Measurements from ENCODE around the gene EXOC3L4.

EXOC3L4 gene

GRCh38 chr14:103095210-103095778 is 769 bp downstream of the EXOC3L4 start:
- no peak overlapping the region for H3K27ac ChIP-seq (ENCODE audit: low read depth, low read length)
- peaks cover 7% of the 10 kb centered on the region for H3K4me1 ChIP-seq (ENCODE audit: insufficient read depth, low read length)
- no peak overlapping the region for H3K9ac ChIP-seq (ENCODE audit: low read depth, low read length)
- H3K27me3 ChIP-seq (ENCODE audit: insufficient read depth, low read length): peaks cover 13% of the 10 kb centered on the region
- no peaks in the 10 kb centered on the region for H3K36me3 ChIP-seq (ENCODE audit: insufficient read depth, low read length)
- no peaks in the 10 kb centered on the region for H3K9me3 ChIP-seq (ENCODE audit: insufficient read depth, low read depth, low read length)
- WGBS: 83% methylated on average over 11 of the region's 11 CpGs
- no peak overlapping the region for H3K4me3 ChIP-seq (ENCODE audit: low read length)

GRCh38 chr14:103096387-103096786 is 1.9 kb downstream of the EXOC3L4 start:
- H3K4me3 ChIP-seq (ENCODE audit: low read length): no peak overlapping the region
- no peaks in the 10 kb centered on the region for H3K9me3 ChIP-seq (ENCODE audit: insufficient read depth, low read depth, low read length)
- no peak overlapping the region for H3K27ac ChIP-seq (ENCODE audit: low read depth, low read length)
- H3K9ac ChIP-seq (ENCODE audit: low read depth, low read length): no peak overlapping the region
- peaks cover 7% of the 10 kb centered on the region for H3K4me1 ChIP-seq (ENCODE audit: insufficient read depth, low read length)
- 0 out of 2 replicates have a peak, but pooled peaks cover 4% of the 10 kb centered on the region for H3K27me3 ChIP-seq (ENCODE audit: insufficient read depth, low read length)
- H3K36me3 ChIP-seq (ENCODE audit: insufficient read depth, low read length): no peaks in the 10 kb centered on the region
- 65% methylated on average over 4 of the region's 4 CpGs for WGBS

- no peak overlapping the region for H3K4me3 ChIP-seq (ENCODE audit: low read length)
- no peak overlapping the region for H3K27ac ChIP-seq (ENCODE audit: low read depth, low read length)
- H3K27me3 ChIP-seq (ENCODE audit: insufficient read depth, low read length): peaks cover 11% of the 10 kb centered on the region
- no peak overlapping the region for H3K9ac ChIP-seq (ENCODE audit: low read depth, low read length)
- 90% methylated on average over 26 of the region's 26 CpGs for whole genome bisulfite sequencing
- peaks cover 7% of the 10 kb centered on the region for H3K4me1 ChIP-seq (ENCODE audit: insufficient read depth, low read length)
- no peaks in the 10 kb centered on the region for H3K9me3 ChIP-seq (ENCODE audit: insufficient read depth, low read depth, low read length)
- no peaks in the 10 kb centered on the region for H3K36me3 ChIP-seq (ENCODE audit: insufficient read depth, low read length)
Observed at GRCh38 chr14:103097244-103097993, 2.9 kb downstream of the EXOC3L4 start.

DNA sequence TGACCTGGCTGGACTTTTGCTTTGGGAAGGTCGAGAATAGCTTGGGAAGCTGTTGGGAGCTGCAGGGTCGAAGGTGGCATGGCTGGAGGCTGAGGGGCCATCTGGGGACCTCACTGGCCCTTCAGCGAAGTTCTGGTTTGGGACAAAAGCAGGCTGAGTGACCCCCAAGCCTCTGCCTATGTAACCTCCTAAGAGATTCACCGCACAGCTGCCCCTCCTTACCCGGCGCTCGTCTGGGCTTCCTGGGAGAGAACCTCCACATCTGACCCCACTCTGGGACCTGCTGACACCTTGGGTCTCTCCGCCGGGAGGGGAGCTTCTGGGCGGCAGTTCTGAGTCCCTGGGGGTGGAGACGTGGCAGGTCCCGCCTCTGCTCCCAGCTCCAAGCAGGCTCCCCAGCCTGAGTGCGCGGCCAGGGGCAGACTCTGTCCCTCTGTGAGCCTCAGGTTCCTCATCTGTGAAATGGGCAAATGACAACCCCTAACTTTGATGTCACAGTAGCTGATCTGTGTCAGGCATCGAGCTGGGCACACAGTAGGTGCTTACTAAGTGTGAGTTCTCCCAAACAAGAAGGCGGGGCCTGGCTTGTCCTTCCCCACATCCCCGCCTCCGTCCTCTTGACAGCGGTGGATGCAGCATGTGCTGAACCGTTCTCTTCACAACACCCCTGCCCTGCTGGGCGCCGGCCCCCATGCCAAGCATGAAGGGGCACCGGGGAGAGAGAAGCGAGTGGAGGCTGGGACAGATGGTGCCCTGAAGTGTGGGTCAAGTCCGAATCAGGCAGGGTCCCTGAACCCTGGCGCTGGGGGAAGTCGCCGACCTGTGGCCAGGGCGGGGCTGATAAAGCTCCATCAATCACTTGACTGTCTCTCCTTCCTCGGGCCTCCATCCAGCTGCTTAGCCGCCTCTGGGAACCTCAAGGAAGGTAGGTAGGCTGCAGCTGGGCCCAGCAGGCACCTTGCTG is 3.8 kb downstream of the EXOC3L4 start:
- Histone ChIP-seq H3K4me3 (ENCODE audit: low read length) (no peak overlapping the region), H3K36me3 (ENCODE audit: insufficient read depth, low read length) (no peaks in the 10 kb centered on the region), H3K4me1 (ENCODE audit: insufficient read depth, low read length) (peaks cover 7% of the 10 kb centered on the region), H3K27me3 (ENCODE audit: insufficient read depth, low read length) (peaks cover 19% of the 10 kb centered on the region), H3K9me3 (ENCODE audit: insufficient read depth, low read depth, low read length) (no peaks in the 10 kb centered on the region), H3K27ac (ENCODE audit: low read depth, low read length) (no peak overlapping the region), H3K9ac (ENCODE audit: low read depth, low read length) (no peak overlapping the region)
- 83% methylated on average over 31 of the region's 31 CpGs for WGBS

DNA sequence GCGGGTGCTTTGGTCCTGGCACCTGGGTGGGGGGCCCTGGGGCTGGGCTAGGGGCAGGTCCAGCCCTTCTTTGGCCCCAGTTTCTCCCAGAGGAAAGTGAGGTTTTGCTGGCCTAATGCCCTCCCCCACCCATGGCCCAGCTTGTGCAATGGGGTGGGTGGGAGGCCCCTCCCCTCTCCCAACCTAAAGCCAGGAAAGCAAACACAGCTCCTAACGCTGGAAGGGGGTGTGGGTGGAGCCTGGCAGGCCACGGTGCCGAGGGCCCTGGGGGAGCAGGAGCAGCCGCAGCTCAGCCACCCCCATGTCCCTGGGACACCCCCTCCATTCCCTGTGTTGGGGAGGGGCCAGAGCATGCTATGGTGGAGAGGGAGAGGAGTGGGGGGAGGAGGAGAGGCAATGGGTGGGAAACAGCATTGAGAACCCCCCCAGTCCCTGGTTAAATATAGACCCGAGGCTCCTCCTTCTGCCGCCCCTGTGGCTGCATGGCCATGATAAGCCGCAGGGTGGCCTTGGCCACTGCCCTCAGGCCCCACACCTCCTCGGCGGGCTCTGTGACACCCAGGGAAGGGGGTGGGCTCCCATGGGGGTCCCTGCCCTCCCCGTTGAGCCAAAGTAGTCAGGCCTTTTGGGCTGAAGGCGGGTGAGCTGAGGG is 4.7 kb downstream of the EXOC3L4 start:
- Histone ChIP-seq H3K36me3 (ENCODE audit: insufficient read depth, low read length) (no peaks in the 10 kb centered on the region), H3K4me3 (ENCODE audit: low read length) (no peak overlapping the region), H3K27me3 (ENCODE audit: insufficient read depth, low read length) (peaks cover 29% of the 10 kb centered on the region), H3K9me3 (ENCODE audit: insufficient read depth, low read depth, low read length) (no peaks in the 10 kb centered on the region), H3K27ac (ENCODE audit: low read depth, low read length) (no peak overlapping the region), H3K9ac (ENCODE audit: low read depth, low read length) (no peak overlapping the region), H3K4me1 (ENCODE audit: insufficient read depth, low read length) (peaks cover 7% of the 10 kb centered on the region)
- 57% methylated on average over 12 of the region's 12 CpGs for WGBS

DNA sequence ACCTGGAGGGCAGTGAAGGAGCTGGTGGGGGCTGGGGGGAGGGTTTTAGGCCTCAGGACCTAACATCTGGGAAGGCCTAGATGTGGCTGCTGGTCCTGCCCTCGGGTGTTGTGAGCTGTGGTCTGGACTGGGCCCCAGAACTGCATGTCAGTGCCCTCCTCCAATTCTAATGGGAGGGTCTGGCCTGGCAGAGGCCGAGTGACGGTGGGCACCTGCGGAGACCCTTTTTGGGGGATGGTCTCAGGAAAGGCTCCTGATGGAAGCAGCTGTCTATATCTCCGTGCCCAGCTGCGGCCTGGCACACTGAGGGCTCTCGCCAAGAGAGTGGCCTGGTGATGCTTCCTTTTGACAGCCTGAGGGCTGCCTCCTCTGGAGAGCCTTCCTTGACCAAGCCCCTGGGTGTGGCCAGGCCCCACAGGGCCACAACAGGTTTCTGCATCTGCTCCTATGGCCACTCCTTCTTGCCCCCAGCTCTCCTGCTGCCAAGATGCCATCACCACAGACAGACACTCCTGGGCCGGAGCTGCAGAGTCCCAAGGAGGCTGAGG is 5.3 kb downstream of the EXOC3L4 start:
- Histone ChIP-seq H3K4me3 (ENCODE audit: low read length) (no peak overlapping the region), H3K9ac (ENCODE audit: low read depth, low read length) (no peak overlapping the region), H3K27ac (ENCODE audit: low read depth, low read length) (no peak overlapping the region), H3K36me3 (ENCODE audit: insufficient read depth, low read length) (no peaks in the 10 kb centered on the region), H3K9me3 (ENCODE audit: insufficient read depth, low read depth, low read length) (no peaks in the 10 kb centered on the region), H3K27me3 (ENCODE audit: insufficient read depth, low read length) (peaks cover 35% of the 10 kb centered on the region), H3K4me1 (ENCODE audit: insufficient read depth, low read length) (peaks cover 7% of the 10 kb centered on the region)
- WGBS: 92% methylated on average over 8 of the region's 8 CpGs

DNA sequence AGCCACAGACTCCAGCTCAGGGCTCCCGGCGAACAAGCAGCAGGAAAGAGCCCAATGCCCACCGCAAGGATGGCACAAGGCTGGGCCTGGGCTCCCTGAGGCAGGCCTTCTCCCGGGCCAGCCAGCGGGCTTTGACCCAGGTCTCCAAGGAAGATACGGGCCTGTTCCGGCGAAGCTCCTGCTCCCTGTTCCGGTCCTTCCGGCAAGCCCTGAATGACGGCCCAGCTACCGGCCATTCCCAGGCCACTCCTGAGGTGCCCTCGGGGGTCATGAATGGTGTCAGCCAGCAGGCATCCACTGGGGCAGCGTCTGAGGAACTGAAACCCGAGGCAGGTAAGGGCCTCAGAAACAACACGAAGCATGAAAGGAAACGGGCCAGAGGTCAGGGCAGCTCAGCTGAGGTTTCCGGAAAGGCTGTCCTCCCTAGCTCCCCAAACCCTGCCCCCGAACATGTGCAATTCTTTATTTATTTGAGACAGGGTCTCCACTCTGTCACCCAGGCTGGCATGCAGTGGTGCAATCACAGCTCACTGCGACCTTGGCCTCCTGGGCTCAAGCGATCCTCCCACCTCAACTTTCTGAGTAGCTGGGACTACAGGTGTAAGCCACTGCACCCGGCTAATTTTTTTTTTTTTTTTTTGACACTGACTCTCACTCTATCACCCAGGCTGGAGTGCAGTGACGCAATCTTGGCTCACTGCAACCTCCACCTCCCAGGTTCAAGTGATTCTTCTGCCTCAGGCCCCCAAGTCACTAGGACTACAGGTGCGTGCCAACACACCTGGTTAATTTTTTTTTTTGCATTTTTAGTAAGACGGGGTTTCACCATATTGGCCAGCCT is 6.0 kb downstream of the EXOC3L4 start:
- H3K27ac ChIP-seq (ENCODE audit: low read depth, low read length): no peak overlapping the region
- peaks cover 7% of the 10 kb centered on the region for H3K4me1 ChIP-seq (ENCODE audit: insufficient read depth, low read length)
- peaks cover 39% of the 10 kb centered on the region for H3K27me3 ChIP-seq (ENCODE audit: insufficient read depth, low read length)
- H3K36me3 ChIP-seq (ENCODE audit: insufficient read depth, low read length): no peaks in the 10 kb centered on the region
- no peak overlapping the region for H3K9ac ChIP-seq (ENCODE audit: low read depth, low read length)
- WGBS: 75% methylated on average over 25 of the region's 25 CpGs
- no peak overlapping the region for H3K4me3 ChIP-seq (ENCODE audit: low read length)
- no peaks in the 10 kb centered on the region for H3K9me3 ChIP-seq (ENCODE audit: insufficient read depth, low read depth, low read length)

DNA sequence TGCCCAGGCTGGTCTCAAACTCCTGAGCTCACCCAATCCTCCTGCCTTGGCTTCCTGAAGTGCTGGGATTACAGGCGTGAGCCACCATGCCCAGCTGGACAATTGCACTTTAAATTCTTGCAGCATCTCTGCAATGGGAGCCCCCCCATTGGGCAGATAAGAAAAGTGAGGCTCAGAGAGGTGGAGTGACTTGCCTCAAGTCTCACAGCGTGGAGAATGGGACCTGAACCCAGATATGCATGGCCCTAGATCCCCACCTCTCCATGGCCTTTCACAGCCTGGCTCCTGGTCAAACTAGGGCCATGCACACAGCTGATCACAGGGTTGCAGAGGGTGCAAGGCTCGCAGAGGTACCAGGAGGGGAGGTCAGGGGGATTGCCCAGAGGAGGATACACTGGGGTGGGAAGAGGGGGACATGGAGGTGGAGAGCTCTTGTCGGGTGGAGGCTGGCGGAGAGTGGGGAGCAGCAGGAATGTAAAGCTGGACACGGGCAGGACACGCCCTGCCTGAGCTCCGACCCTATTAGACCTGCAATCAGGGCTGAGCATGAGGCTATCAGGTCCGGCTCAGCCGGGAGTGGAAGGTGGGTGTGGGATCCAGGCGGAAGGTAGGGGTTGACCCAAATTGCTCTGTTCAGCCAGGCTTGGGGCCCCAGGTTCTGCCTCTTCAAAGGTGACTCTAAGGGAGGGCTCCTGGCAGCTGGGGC is 6.9 kb downstream of the EXOC3L4 start:
- Histone ChIP-seq H3K36me3 (ENCODE audit: insufficient read depth, low read length) (no peaks in the 10 kb centered on the region), H3K9ac (ENCODE audit: low read depth, low read length) (no peak overlapping the region), H3K9me3 (ENCODE audit: insufficient read depth, low read depth, low read length) (no peaks in the 10 kb centered on the region), H3K4me3 (ENCODE audit: low read length) (no peak overlapping the region), H3K27me3 (ENCODE audit: insufficient read depth, low read length) (peaks cover 39% of the 10 kb centered on the region), H3K4me1 (ENCODE audit: insufficient read depth, low read length) (peaks cover 7% of the 10 kb centered on the region), H3K27ac (ENCODE audit: low read depth, low read length) (no peak overlapping the region)
- 93% methylated on average over 11 of the region's 11 CpGs for WGBS

DNA sequence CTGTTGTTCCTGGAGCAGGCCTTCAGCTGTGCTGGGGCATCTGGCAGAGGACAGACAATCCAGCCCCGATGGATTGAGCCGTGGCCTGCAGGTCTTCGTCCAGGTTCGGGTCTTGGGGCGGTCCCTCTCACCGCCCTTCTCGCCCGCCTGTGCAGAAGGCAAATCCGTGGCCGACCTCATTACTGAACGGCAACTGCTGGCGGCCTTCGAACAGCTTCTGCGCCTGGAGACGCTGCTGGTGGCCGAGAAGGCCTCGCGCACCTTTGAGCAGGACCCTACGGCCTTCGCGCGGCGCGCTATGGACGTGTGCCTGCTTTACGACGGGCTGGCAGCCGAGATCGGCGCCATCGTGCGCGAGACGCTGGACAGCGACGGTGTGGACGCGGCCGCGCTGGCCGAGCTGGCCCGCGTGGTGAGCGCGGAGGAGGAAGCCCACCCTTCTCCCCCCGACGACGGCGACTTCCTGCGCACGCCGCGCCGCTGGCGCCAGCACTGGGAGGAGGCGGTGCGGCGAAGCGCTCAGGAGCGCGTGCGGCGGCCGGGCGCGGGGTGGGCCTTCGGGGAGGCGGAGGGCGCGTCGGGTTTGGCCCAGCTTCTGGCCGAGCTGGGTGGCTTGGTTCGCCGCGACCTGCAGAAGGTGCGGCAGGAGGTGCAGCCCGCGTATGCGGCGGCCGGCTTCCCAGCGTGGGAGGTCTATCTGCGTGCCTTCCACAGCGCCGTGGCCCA is 7.6 kb downstream of the EXOC3L4 start:
- Histone ChIP-seq H3K9ac (ENCODE audit: low read depth, low read length) (no peak overlapping the region), H3K36me3 (ENCODE audit: insufficient read depth, low read length) (no peaks in the 10 kb centered on the region), H3K9me3 (ENCODE audit: insufficient read depth, low read depth, low read length) (no peaks in the 10 kb centered on the region), H3K27me3 (ENCODE audit: insufficient read depth, low read length) (peaks cover 39% of the 10 kb centered on the region), H3K4me1 (ENCODE audit: insufficient read depth, low read length) (peaks cover 7% of the 10 kb centered on the region), H3K4me3 (ENCODE audit: low read length) (no peak overlapping the region), H3K27ac (ENCODE audit: low read depth, low read length) (no peak overlapping the region)
- WGBS: 96% methylated on average over 85 of the region's 85 CpGs

Data from HUES64 (cell line).